ENCODE measurements around the gene BLOC1S3.

Gene BLOC1S3, protein sequence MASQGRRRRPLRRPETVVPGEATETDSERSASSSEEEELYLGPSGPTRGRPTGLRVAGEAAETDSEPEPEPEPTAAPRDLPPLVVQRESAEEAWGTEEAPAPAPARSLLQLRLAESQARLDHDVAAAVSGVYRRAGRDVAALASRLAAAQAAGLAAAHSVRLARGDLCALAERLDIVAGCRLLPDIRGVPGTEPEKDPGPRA

GRCh38 chr19:45178262-45179071 lies at the start of gene BLOC1S3:
Gene BLOC1S3 (plus strand): TSS chr19:45178784. CDS start chr19:45179297, 513 bp downstream.
- DNase-seq (ENCODE audit: low spot score): peak; percentile 99

GRCh38 chr19:45128806-45129205 lies 49.8 kb upstream of the BLOC1S3 start:
- no peak for DNase-seq (ENCODE audit: low spot score)

- DNase-seq (ENCODE audit: low spot score): no peak
Measured at GRCh38 chr19:45130236-45130635, 48.3 kb upstream of the BLOC1S3 start.

DNA sequence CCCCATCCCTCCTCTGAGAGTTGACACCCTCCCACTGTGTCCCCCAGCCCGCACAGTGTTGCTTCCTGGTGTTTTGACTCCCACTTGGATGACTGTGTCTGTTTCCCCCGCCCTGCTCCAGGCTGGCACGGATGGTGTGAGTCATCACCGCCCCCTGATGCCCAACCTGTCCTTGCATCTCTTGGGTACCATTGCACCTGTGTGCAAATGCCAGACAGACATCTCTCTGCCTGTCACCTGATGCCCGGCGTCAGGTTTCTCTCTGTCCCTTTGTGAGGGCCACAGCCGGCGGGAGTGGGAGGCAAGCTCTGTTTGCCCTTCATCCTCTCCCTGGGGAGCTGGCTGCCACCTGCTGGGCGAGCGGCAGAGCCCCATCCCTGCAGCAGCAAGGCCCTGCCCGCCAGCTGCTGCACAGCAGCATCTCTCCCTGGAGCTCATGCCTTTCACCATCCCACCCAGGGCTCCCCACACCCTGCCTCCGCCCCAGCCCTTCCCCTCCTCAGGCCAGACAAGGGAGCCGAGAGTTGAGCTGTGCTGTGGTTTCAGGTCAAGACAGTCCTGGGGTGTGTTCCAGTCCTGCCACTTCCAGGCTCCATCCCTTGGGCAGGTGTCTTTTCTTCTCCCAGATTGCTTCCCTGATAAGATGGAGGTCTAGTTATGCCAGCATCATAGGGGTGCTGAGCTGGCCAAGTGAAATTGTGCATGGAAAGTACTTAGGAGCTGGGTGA lies 47.5 kb upstream of the BLOC1S3 start:
- no peak for DNase-seq (ENCODE audit: low spot score)

DNA sequence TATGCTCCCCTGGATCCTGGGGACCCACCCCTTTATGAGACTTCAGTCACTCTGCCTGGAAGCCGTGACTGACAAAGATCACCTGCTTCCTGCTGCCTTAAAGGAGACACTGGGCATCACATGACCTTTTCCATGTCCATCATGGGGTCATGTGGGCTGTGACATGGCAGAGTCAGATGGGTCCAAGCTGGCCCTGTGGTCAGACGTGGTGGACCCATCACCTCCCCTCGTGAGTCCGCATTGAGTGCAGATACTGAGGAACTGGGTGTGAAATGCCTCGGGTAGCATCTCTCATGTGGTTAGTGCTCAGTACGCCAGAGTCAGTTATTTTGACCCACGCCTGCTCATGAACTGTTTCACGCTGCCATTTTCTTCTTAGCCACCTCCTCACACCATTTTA lies 44.9 kb upstream of the BLOC1S3 start:
- no peak for DNase-seq (ENCODE audit: low spot score)

DNA sequence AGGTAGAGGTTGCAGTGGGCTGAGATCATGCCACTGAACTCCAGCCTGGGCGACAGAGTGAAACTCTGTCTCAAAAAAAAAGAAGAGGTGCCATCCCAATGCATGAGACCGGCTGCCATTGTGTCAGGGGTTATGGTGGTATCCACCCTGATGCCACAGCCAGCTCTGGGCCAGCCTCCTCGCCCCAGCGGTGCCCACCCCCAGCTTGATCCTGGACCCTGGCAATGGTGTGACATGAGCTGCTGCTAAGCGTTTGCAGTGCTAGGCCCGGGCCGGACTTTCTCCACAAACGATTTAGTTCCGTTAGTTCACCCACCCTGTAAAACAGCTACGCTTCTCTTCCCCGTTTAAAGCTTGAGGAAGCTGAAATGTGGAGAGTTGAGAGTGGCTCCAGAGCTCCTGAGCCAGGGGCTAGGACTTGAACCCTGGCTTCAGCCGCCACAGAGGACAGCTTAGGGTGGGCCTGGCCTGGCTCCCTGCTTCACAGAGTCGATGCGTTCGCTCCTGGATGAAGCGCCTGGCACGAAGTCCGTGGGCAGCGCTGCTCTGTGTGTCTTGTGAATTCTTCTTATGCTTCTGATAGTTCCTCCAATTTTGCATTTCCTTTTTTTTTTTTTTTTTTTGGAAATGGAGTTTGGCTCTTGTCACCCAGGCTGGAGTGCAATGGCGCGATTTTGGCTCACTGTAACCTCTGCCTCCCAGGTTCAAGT lies 43.3 kb upstream of the BLOC1S3 start:
- DNase-seq (ENCODE audit: low spot score): no peak

DNA sequence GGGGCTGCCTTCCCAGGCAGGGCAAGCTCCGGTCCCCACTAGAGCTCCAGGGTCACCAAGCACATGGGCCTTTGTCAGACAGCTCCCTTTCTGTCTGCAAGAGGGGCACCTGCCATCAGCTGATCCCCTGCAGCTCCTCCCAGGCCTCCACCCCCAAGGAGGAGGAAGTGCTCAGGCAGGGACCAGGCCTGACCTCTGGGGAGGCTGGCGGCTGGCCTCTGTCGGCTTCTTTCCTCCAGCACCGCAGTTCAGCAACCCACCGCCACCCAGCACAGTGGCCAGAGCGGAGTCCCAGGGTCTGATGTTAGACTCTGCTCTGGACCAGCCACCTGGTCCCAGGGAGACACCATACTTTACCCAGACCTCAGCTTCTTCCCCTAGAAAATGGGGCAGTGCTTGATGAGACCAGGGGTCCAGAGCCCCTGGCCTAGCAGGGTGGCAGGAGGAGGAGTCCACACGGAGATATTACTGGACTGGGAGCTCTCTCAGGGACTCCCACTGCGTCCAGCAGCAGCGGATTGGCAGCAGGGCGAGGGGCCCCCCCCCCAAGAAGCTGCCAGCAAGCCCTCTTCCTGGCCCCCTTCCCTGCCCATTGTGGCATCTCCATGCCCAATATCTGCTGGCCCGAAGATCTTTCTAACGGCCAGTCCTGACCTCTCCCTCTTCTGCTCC lies 41.9 kb upstream of the BLOC1S3 start:
- DNase-seq (ENCODE audit: low spot score): no peak

DNA sequence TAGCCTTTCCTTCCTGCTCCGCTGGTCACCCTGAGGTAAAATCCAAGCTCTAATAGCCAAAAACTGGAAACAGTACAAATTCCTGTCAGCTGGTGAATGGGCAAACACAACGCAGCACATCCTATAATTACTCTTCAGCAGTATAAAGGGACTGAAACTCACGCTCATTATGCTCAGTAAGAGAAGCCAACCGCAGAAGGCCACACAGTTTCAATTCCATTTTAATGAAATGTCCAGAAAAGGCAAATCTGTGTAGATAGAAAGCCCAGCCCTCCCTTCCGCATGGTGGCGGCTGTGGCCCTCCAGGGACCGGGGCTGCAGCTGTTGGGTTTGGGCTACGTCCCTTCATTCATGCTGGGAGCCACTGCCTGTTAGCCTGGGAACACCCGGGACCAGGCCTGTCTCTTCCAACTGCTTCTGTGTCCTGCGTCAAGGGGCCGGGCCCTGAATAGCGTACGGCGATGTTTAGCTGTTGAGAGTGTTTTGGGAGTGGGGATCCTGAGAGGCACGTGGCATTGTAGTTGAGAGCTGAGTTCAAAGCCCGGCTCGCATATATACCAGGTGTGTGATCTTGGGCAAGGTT lies 41.3 kb upstream of the BLOC1S3 start:
- peak; percentile 33 for DNase-seq (ENCODE audit: low spot score)

GRCh38 chr19:45138303-45138751 lies 40.3 kb upstream of the BLOC1S3 start:
- no peak for DNase-seq (ENCODE audit: low spot score)

DNA sequence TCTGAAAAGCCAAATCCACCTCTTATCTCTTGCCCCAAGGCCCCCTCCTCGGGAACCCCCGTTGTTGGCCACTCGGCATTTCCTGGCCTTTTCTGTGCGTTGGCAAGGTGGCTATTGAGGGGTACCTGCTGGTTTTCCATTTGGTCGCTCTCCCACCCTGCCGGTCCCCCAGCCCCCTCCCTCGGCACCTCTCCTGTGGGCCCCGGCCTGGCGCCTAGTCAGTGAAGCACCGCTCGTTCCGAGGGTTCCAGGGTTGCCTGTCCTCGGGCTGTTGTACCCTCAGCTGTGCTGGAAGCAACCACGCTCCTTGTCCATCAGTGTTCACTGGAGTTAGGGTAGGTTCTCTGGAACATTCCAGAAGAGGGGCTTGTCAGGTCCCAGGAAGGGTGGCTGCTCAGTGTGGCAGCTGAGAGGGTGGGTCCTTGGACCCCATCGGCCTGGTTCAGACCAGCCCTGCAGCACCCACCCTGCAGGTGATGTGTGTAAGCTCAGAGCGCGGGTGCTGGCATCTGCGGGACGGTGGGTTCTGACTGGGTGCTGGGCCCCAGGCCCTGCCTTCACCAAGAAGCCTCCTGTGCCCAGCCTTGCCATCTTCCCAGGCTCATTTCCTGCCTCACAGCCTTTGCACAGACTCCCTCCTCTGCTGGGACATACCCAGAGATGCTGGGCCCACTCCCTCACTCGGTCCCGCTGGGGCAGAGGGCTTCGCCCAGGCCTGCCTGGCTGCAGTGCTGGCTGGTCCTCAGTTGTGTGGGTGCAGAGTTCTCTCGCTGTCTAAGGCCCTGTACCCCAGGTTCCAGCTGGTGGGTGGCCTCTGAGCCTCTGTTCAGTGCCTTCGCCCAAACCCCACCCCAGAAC lies 39.1 kb upstream of the BLOC1S3 start:
- no peak for DNase-seq (ENCODE audit: low spot score)

GRCh38 chr19:45140144-45140503 lies 38.5 kb upstream of the BLOC1S3 start:
- no peak for DNase-seq (ENCODE audit: low spot score)

DNA sequence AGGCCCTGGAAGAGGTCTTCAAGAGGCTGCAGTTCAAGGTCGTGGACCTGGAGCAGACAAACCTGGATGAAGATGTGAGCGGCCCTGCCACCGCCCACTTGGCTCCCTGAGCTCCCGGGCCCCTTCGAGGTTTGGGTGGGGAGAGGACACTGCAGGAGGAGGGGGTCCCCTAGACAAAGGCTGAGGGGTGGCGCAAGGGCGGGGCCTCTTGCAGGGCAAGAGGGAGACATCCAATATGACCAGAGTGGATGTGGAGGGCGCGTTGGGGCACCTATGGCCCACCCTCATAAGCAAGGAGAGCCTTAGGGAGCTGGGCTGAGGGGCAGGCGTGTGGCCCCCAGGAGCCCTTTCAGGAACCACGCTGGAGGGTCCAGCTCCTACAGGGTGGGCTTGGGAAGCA lies 38.1 kb upstream of the BLOC1S3 start:
- no peak for DNase-seq (ENCODE audit: low spot score)

GRCh38 chr19:45141203-45141900 lies 37.2 kb upstream of the BLOC1S3 start:
- no peak for DNase-seq (ENCODE audit: low spot score)

DNA sequence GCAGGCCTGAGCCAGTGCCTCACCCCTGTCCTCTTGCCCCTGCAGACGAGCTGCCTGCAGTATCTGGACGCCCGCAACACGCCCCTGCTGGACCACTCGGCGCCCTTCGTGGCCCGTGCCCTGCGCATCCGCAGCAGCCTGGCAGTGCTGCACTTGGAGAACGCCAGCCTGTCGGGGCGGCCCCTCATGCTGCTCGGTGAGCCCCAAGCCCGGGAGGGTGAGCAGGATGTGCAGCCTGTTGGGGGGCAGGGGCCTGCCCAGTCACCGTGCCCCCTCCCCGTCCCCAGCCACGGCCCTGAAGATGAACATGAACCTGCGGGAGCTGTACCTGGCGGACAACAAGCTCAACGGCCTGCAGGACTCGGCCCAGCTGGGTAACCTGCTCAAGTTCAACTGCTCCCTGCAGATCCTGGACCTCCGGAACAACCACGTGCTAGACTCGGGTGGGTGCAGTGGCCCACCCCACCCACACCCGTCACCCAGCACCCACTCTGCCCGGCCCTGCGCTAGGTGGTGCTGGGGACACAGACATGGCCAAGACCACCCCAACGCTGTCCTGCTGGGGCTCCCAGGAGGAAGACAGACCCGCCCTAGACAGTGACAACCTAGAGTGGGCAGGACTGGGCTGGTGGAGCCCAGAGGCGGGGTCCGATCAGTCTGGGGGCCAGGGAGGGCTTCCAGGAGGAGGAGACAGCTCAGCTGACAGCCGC lies 36.4 kb upstream of the BLOC1S3 start:
- DNase-seq (ENCODE audit: low spot score): no peak

- no peak for DNase-seq (ENCODE audit: low spot score)
Measured at GRCh38 chr19:45142726-45143110, 35.9 kb upstream of the BLOC1S3 start.

GRCh38 chr19:45144431-45145269 lies 33.9 kb upstream of the BLOC1S3 start:
- no peak for DNase-seq (ENCODE audit: low spot score)

DNA sequence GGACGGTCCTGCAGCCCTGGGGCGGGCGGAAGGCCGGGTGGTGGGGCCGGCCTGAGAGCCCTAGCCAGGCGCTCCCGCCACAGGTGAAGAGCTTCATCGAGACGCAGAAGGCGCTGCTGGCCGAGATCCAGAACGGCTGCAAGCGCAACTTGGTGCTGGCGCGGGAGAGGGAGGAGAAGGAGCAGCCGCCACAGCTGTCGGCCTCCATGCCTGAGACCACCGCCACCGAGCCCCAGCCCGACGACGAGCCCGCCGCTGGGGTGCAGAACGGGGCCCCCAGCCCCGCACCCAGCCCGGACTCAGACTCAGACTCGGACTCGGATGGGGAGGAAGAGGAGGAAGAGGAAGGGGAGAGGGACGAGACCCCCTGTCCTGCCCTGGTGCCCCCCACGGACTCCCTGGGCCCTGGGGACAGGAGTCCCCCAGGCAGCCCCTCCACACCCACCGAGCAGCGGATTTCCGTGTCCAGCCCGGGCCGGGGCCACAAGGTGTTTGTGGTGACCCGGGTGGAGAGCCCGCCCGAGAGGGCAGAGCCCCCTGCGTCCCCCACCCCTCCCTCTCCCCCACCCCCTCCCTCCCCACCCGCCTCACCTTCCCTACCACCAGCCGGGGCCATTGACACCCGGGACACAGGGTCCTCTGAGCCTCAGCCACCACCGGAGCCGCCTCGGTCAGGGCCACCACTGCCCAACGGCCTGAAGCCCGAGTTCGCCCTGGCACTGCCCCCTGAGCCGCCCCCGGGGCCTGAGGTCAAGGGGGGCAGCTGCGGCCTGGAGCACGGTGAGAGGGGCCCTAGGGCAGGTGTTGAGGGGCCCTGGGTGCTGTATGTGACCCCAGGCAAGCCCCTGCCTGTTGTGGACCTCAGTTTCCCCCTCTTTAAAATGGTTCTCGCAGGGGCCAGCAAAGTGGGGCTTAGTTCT lies 33.1 kb upstream of the BLOC1S3 start:
- no peak for DNase-seq (ENCODE audit: low spot score)
